Right lung (tissue), 5 donors: Measurements from ENCODE around the gene GAST. TPM values are rescaled to one million over a fixed set of nuclear protein-coding genes. Genes with fewer than 3 reads are reported as not detected.

Source experiments
- DNase-seq, 2 donors: peaks; one replicate each; pipeline ENCODE4 v3.0.0-alpha.2; 2013
- polyA plus RNA-seq, 5 donors: library from polyadenylated mRNA; unstranded; fragments of 120-200 nt; gene quantifications; one replicate each; pipeline versions ENCODE4 v1.2.1 to v1.2.3, GENCODE V29; 2013; ENCODE audit warnings: inconsistent platforms in 1 of 5, low replicate concordance in 1 of 5; ENCODE audit not compliant: insufficient read length in 5 of 5, insufficient read depth in 1 of 5

GAST gene
- polyA plus RNA-seq, 5 donors = not detected

- DNase-seq = no peak
Observed at GRCh38 chr17:41739661-41740352, 27.7 kb downstream of the GAST start.

GRCh38 chr17:41740506-41740905, 28.4 kb downstream of the GAST start:
- no peak for DNase-seq

GRCh38 chr17:41741709-41742108, 29.6 kb downstream of the GAST start:
- no peak for DNase-seq

- no peak for DNase-seq
Observed at GRCh38 chr17:41748275-41748674, 36.1 kb downstream of the GAST start.

- no peak for DNase-seq
Observed at GRCh38 chr17:41750862-41751261, 38.7 kb downstream of the GAST start.

- no peak for DNase-seq
Observed at GRCh38 chr17:41751288-41751687, 39.2 kb downstream of the GAST start.

GRCh38 chr17:41754066-41754465, 41.9 kb downstream of the GAST start:
- DNase-seq = no peak

GRCh38 chr17:41758601-41759000, 46.5 kb downstream of the GAST start:
- DNase-seq = no peak

- no peak for DNase-seq
Observed at GRCh38 chr17:41760878-41761277, 48.7 kb downstream of the GAST start.

GRCh38 chr17:41762391-41762790, 50.3 kb downstream of the GAST start:
- no peak for DNase-seq

GRCh38 chr17:41762841-41763240, 50.7 kb downstream of the GAST start:
- no peak for DNase-seq

- DNase-seq = no peak
Observed at GRCh38 chr17:41763327-41763726, 51.2 kb downstream of the GAST start.

Other genes starting within 250 kb of the GAST start
- not detected for gene KRT32, start 244.9 kb upstream of the GAST start, polyA plus RNA-seq
- gene KRT35, start 231.2 kb upstream of the GAST start, polyA plus RNA-seq = not detected
- not detected for gene KRT36, start 222.4 kb upstream of the GAST start, polyA plus RNA-seq
- gene KRT13, start 206.7 kb upstream of the GAST start, polyA plus RNA-seq = under 1 TPM; 0.19 to 0.58 (median 0.38) TPM
- gene KRT15, start 193.4 kb upstream of the GAST start, polyA plus RNA-seq = 1 to 10 TPM; 1.0 to 2.8 (median 2.3) TPM
- gene KRT19, start 184.0 kb upstream of the GAST start, polyA plus RNA-seq = 100 to 1,000 TPM in 4 of 5 donors, 10 to 100 TPM in 1; 91.6 to 190 (median 122) TPM
- gene KRT9, start 140.3 kb upstream of the GAST start, polyA plus RNA-seq = not detected
- 1 to 10 TPM in 2 of 5 donors, under 1 TPM in 3; 0.55 to 2.1 (median 0.87) TPM for gene KRT14, start 125.4 kb upstream of the GAST start, polyA plus RNA-seq
- not detected for gene KRT16, start 99.6 kb upstream of the GAST start, polyA plus RNA-seq
- gene KRT17, start 87.8 kb upstream of the GAST start, polyA plus RNA-seq = 10 to 100 TPM in 2 of 5 donors, 1 to 10 TPM in 3; 2.6 to 12.1 (median 5.5) TPM
- 100 to 1,000 TPM; 648 to 772 (median 688) TPM for gene EIF1, start 23.4 kb upstream of the GAST start, polyA plus RNA-seq
- gene HAP1, start 22.3 kb downstream of the GAST start, polyA plus RNA-seq = under 1 TPM; 0.18 to 0.60 (median 0.49) TPM
- gene JUP, start 74.4 kb downstream of the GAST start, polyA plus RNA-seq = 100 to 1,000 TPM in 3 of 5 donors, 10 to 100 TPM in 2; 81.3 to 137 (median 103) TPM
- gene P3H4, start 99.6 kb downstream of the GAST start, polyA plus RNA-seq = 10 to 100 TPM; 23.9 to 46.8 (median 32.1) TPM
- 100 to 1,000 TPM; 108 to 162 (median 140) TPM for gene FKBP10, start 100.7 kb downstream of the GAST start, polyA plus RNA-seq
- gene NT5C3B, start 123.9 kb downstream of the GAST start, polyA plus RNA-seq = 100 to 1,000 TPM in 3 of 5 donors, 10 to 100 TPM in 2; 86.8 to 105 (median 103) TPM
- gene KLHL10, start 125.5 kb downstream of the GAST start, polyA plus RNA-seq = under 1 TPM in 4 of 5 donors, not detected in 1; 0.14 to 0.28 (median 0.24) TPM
- 10 to 100 TPM in 1 of 5 donors, 1 to 10 TPM in 4; 6.2 to 10.7 (median 9.4) TPM for gene KLHL11, start 153.1 kb downstream of the GAST start, polyA plus RNA-seq
- gene ACLY, start 206.6 kb downstream of the GAST start, polyA plus RNA-seq = 10 to 100 TPM; 69.8 to 87.7 (median 72.1) TPM
- 1 to 10 TPM; 3.8 to 8.8 (median 6.0) TPM for gene ODAD4, start 218.3 kb downstream of the GAST start, polyA plus RNA-seq